ENCODE results near the gene OCIAD1. TPM values are rescaled to one million over a fixed set of nuclear protein-coding genes. Genes with fewer than 3 reads are reported as not detected.

OCIAD1 gene
- total and polyA plus RNA-seq, 8 donors, result 50.9 to 113 (median 59.2) TPM

DNA sequence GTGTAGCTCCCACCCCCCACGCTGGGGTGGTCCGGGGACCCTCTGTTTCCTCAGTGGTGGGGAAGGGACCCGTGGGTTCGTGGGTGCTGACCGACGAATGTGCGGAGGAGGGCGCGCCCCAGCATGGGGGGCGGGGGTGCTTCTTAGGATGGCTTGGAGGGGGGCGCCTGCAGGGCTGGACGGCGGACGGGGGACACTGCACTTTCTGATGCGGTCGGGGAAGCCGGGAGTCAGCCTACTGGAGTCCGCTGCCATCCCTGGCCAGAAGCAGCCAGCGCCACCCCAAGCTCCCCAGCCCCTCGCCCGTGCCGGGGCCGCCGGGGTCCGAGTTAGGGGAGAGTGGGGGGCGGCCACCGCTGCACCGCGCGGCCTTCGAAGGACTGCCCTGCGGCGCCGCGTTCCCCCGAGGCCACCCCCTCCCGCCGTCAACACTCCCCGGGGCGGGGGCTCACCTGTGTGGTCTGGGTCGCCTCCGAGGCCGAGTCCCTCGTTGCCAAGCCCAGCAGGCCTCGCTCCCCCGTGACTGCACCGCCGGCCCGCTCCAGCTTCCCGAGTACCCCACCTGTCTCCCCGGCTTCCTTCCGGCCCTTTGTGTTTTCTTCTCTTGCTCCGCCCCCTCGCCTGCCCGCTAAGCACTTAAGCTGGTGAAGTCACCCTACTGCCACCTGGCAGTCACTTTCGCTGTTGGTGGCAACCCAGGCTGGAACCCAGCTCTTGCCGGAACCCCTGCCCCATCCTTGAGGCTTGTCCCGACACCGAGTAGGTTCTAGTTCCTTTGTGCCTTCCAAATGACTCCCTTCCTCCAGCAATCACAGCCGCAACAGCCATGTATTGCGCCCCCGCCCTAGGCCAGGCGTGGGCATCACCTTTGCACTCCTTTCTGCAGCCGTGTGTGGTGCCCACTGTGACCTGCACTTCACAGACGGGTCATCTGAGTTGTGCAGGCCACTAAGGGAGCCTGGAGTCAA, 75.6 kb downstream of the OCIAD1 start, which contains the start of gene OCIAD2:
TSS of gene OCIAD2 (minus strand) at position 569 of the 968 bp plus-strand sequence. CDS start 2,225 bp downstream, outside the sequence.
- Histone ChIP-seq H3K4me3 (peak within 1 kb of the TSS; percentile 48 to 92 (median 80)), H3K27ac (peak within 1 kb of the TSS; percentile 13 to 62 (median 46)), H3K9me3 (no peaks in the 10 kb centered on the region), H3K27me3 (no peaks in the 10 kb centered on the region), H3K36me3 (peaks cover 0 to 12% (median 4%) of the 10 kb centered on the region in 3 donors), H3K4me1 (peaks cover 0 to 7% (median 6%) of the 10 kb centered on the region in 3 donors)
- TF ChIP-seq, protein P1, sequence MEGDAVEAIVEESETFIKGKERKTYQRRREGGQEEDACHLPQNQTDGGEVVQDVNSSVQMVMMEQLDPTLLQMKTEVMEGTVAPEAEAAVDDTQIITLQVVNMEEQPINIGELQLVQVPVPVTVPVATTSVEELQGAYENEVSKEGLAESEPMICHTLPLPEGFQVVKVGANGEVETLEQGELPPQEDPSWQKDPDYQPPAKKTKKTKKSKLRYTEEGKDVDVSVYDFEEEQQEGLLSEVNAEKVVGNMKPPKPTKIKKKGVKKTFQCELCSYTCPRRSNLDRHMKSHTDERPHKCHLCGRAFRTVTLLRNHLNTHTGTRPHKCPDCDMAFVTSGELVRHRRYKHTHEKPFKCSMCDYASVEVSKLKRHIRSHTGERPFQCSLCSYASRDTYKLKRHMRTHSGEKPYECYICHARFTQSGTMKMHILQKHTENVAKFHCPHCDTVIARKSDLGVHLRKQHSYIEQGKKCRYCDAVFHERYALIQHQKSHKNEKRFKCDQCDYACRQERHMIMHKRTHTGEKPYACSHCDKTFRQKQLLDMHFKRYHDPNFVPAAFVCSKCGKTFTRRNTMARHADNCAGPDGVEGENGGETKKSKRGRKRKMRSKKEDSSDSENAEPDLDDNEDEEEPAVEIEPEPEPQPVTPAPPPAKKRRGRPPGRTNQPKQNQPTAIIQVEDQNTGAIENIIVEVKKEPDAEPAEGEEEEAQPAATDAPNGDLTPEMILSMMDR (IDR thresholded peaks at IDR 0.05), result no peak
- DNase-seq (peak; percentile 81 to 92 (median 82)), FAIRE-seq (no peak), ATAC-seq (peak; percentile 94 to 98 (median 96))
- WGBS, 2 donors, result 4 to 5% methylated on average over 50 to 65 of the region's 65 CpGs
- intact Hi-C loops (cut with DNase I), result no loop called here

DNA sequence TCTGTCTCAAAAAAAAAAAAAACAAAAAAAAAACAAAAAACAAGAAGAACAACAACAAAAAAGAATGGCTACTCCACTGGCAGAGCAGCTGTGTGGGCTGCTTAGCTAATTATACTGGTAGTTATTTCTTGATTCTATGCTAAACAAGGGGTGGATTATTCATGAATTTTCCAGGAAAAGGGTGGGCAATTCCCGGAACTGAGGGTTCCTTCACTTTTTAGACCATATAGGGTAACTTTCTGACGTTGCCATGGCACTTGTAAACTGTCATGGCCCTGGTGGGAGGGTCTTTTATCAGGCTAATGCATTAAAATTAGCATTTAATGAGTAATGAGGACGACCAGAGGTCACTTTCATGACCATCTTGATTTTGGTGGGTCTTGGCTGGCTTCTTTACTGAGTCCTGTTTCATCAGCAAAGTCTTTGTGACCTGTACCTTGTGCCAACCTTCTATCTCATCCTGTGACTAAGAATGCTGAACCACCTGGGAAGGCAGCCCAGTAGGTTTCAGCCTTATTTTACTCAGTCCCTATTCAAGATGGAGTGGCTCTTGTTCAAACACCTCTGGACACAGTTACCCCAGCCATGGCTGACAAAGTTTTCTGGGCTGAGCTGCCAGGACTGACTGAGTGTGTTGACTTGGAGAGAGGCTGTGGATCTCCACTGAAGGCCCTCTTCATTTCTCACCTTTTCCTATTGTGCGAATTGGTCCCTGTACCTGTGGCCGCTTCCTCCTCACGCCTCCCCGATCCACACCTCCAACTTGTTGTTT, 77.0 kb downstream of the OCIAD1 start:
- peaks cover 0 to 7% (median 6%) of the 10 kb centered on the region in 3 donors for H3K4me1 ChIP-seq
- ATAC-seq, result no peak
- H3K27ac ChIP-seq, result no peak overlapping the region
- DNase-seq, result no peak
- intact Hi-C loops (cut with DNase I), result no loop called here
- 83 to 90% methylated on average over 7 of the region's 7 CpGs for WGBS, 2 donors
- FAIRE-seq, result no peak
- H3K36me3 ChIP-seq, result peaks cover 0 to 6% (median 0%) of the 10 kb centered on the region in 3 donors
- TF ChIP-seq, protein P1 (IDR thresholded peaks at IDR 0.05), result no peak
- no peaks in the 10 kb centered on the region for H3K27me3 ChIP-seq
- no peaks in the 10 kb centered on the region for H3K9me3 ChIP-seq
- no peak overlapping the region for H3K4me3 ChIP-seq

DNA sequence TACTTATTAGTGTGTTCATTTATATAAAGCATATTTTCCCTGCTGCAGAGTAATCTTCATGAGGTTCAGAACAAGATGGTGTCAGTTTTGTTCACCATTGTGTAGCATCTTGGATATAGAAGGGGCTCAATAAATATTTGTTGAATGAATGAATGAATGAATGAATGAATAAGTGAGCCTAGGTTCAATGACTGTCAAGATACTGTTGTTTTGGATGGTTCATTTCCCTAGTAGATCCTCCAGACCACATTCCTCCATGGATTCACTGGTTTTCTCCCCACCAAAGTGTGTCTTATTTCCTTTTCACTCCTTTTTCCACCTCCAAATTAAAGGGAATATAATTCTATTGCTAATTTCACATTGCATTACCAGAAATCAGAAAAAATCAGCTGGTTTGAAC, 77.8 kb downstream of the OCIAD1 start:
- H3K27ac ChIP-seq, result no peak overlapping the region
- no peak for FAIRE-seq

DNA sequence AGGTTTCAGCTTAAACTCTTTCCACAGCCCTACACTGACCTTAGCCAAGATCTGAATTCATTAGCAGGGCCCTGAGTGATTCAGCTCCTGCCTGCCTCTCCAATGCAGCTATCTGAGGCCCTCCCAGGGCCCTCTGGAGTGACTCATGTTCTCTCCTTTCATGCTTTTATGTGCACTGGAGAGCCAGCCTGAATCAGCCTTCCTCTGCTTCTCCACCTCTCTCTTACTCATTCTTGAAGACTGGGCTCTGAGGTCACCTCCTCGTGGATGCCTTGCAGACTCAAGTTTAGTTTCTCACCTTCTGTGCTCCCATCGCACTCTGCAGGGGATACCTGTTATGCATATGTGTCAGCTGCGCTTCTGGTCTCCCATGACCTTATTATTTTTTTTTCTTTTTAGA, 78.8 kb downstream of the OCIAD1 start:
- Histone ChIP-seq H3K4me1 (peaks cover 0 to 7% (median 6%) of the 10 kb centered on the region in 3 donors), H3K4me3 (no peak overlapping the region), H3K9me3 (no peaks in the 10 kb centered on the region), H3K36me3 (no peaks in the 10 kb centered on the region), H3K27me3 (no peaks in the 10 kb centered on the region), H3K27ac (no peak overlapping the region)
- intact Hi-C loops (cut with DNase I), result no loop called here
- DNase-seq (no peak), ATAC-seq (no peak), FAIRE-seq (no peak)
- TF ChIP-seq, protein P1 (IDR thresholded peaks at IDR 0.05), result no peak
- 80 to 82% methylated on average over 3 of the region's 3 CpGs for WGBS, 2 donors

More for the DNA sequence above, 77.8 kb downstream of the OCIAD1 start:
- Histone ChIP-seq H3K4me1 (peaks cover 0 to 7% (median 6%) of the 10 kb centered on the region in 3 donors), H3K27me3 (no peaks in the 10 kb centered on the region), H3K4me3 (no peak overlapping the region), H3K36me3 (peaks cover 0 to 6% (median 0%) of the 10 kb centered on the region in 3 donors), H3K9me3 (no peaks in the 10 kb centered on the region)
- TF ChIP-seq, protein P1 (IDR thresholded peaks at IDR 0.05), result no peak
- DNase-seq (no peak), ATAC-seq (no peak)
- intact Hi-C loops (cut with DNase I), result no loop called here
